HEK293 (cell line): ENCODE measurements around the gene ABLIM3.

ENCODE experiments used
- CTCF ChIA-PET: fragments of 350-600 bp; formaldehyde crosslinking; extraction: SDS; loops from one replicate; lab custom pipeline; 2021; ENCODE audit warnings: antibody characterized with exemption; lab: Yijun Ruan, JAX
- POLR2A ChIA-PET: fragments of 300-600 bp; formaldehyde crosslinking; extraction: SDS; loops from one replicate; lab custom pipeline; 2020; ENCODE audit warnings: antibody characterized with exemption, inconsistent platforms; lab: Yijun Ruan, JAX
- H3K27ac ChIP-seq: fragments of 200-500 bp; sonication (Bioruptor generic); 2 replicates; pipeline ENCODE4 v1.5.1; 2014; ENCODE audit warnings: low read depth, low read length, control low read depth, inconsistent platforms; ENCODE audit errors: extremely low read depth
- H3K36me3 ChIP-seq, 2 experiments: fragments of 200-500 bp in 1 of 2; sonication (Bioruptor generic) in 1 of 2; 1 replicate in 1 of 2; 2 replicates in 1 of 2; pipeline ENCODE4 v1.5.1; 2014 to 2017; ENCODE audit warnings: inconsistent platforms in 2 of 2, low read length in 2 of 2; ENCODE audit not compliant: control insufficient read depth in 2 of 2, insufficient read depth in 1 of 2
- H3K4me1 ChIP-seq: fragments of 200-500 bp; sonication (Bioruptor generic); 2 replicates; pipeline ENCODE4 v1.5.1; 2014; ENCODE audit warnings: mild to moderate bottlenecking, low read length, inconsistent platforms; ENCODE audit not compliant: control insufficient read depth, insufficient read depth
- H3K4me3 ChIP-seq: 2 replicates; pipeline ENCODE4 v1.5.1; 2011; ENCODE audit warnings: low read depth, mild to moderate bottlenecking, control low read depth, low read length, moderate library complexity
- H3K9me3 ChIP-seq: fragments of 200-500 bp; sonication (Bioruptor generic); 2 replicates; pipeline ENCODE4 v1.5.1; 2014; ENCODE audit warnings: low read depth, low read length, inconsistent platforms; ENCODE audit not compliant: control insufficient read depth, insufficient read depth
- ELK4 ChIP-seq: IDR thresholded peaks from 2 replicates; pipeline ENCODE4 v1.6.1; 2011; ENCODE audit warnings: mild to moderate bottlenecking, low read depth, low read length, borderline replicate concordance
- GLI2 ChIP-seq: fragments of 450-650 bp; formaldehyde crosslinking; IDR thresholded peaks from 2 replicates; pipeline ENCODE4; 2017; ENCODE audit warnings: missing biosample characterization, missing genetic modification characterization, low read depth, borderline replicate concordance
- HOXD13 ChIP-seq: sonication (generic); formaldehyde crosslinking; IDR thresholded peaks from 2 replicates; pipeline ENCODE4 v1.8.0; 2022; ENCODE audit warnings: missing genetic modification reagents, borderline replicate concordance
- PATZ1 ChIP-seq: fragments of 450-650 bp; formaldehyde crosslinking; IDR thresholded peaks from 2 replicates; pipeline ENCODE4 v1.5.1; 2016; ENCODE audit warnings: missing biosample characterization, missing genetic modification characterization
- TRIM28 ChIP-seq: IDR thresholded peaks from 2 replicates; pipeline ENCODE4 v1.6.1; 2011; ENCODE audit warnings: low read length, control low read depth, borderline replicate concordance
- ZBTB11 ChIP-seq: fragments of 450-650 bp; formaldehyde crosslinking; conservative IDR thresholded peaks from 2 replicates; pipeline ENCODE4 v1.5.1; 2016; ENCODE audit warnings: low read depth, missing biosample characterization, missing genetic modification characterization
- ZBTB49 ChIP-seq: fragments of 450-650 bp; formaldehyde crosslinking; IDR thresholded peaks from 2 replicates; pipeline ENCODE4 v1.5.1; 2016; ENCODE audit warnings: missing biosample characterization, missing genetic modification characterization, low read depth
- ZFP37 ChIP-seq: fragments of 450-650 bp; formaldehyde crosslinking; IDR thresholded peaks from 2 replicates; pipeline ENCODE4 v1.5.1; 2016; ENCODE audit warnings: missing biosample characterization, missing genetic modification characterization
- ZNF112 ChIP-seq: fragments of 450-650 bp; formaldehyde crosslinking; IDR thresholded peaks from 2 replicates; pipeline ENCODE4 v1.5.0; 2017; ENCODE audit warnings: missing biosample characterization, missing genetic modification characterization
- ZNF221 ChIP-seq: fragments of 450-650 bp; formaldehyde crosslinking; IDR thresholded peaks from 2 replicates; pipeline ENCODE4 v1.5.1; 2017; ENCODE audit warnings: missing biosample characterization, missing genetic modification characterization, borderline replicate concordance
- ZNF341 ChIP-seq: fragments of 450-650 bp; formaldehyde crosslinking; IDR thresholded peaks from 2 replicates; pipeline ENCODE4; 2016; ENCODE audit warnings: low read depth, missing biosample characterization, missing genetic modification characterization
- ZNF366 ChIP-seq: fragments of 450-650 bp; formaldehyde crosslinking; conservative IDR thresholded peaks from 2 replicates; pipeline ENCODE4 v1.5.1; 2016; ENCODE audit warnings: missing biosample characterization, missing genetic modification characterization
- ZNF37A ChIP-seq: fragments of 450-650 bp; IDR thresholded peaks from 2 replicates; pipeline ENCODE4 v1.5.1; 2018; ENCODE audit warnings: missing biosample characterization, missing genetic modification characterization
- ZNF426 ChIP-seq: fragments of 450-650 bp; formaldehyde crosslinking; IDR thresholded peaks from 2 replicates; pipeline ENCODE4 v1.5.1; 2017; ENCODE audit warnings: missing biosample characterization, missing genetic modification characterization, mild to moderate bottlenecking, inconsistent platforms, moderate library complexity
- ZNF610 ChIP-seq: fragments of 450-650 bp; formaldehyde crosslinking; IDR thresholded peaks from 2 replicates; pipeline ENCODE4 v1.5.1; 2016; ENCODE audit warnings: missing biosample characterization, missing genetic modification characterization, borderline replicate concordance
- ZNF623 ChIP-seq: fragments of 450-650 bp; formaldehyde crosslinking; IDR thresholded peaks from 2 replicates; pipeline ENCODE4 v1.5.1; 2016; ENCODE audit warnings: missing biosample characterization, missing genetic modification characterization
- ZNF624 ChIP-seq: fragments of 450-650 bp; formaldehyde crosslinking; IDR thresholded peaks from 2 replicates; pipeline ENCODE4 v1.5.1; 2017; ENCODE audit warnings: missing biosample characterization, missing genetic modification characterization
- ZNF645 ChIP-seq: fragments of 450-650 bp; formaldehyde crosslinking; IDR thresholded peaks from 2 replicates; pipeline ENCODE4; 2016; ENCODE audit warnings: missing biosample characterization, missing genetic modification characterization
- ZNF677 ChIP-seq: fragments of 450-650 bp; IDR thresholded peaks from 2 replicates; pipeline ENCODE4 v1.5.0; 2018; ENCODE audit warnings: missing biosample characterization, mild to moderate bottlenecking, missing genetic modification characterization, moderate library complexity
- ZNF701 ChIP-seq: fragments of 450-650 bp; formaldehyde crosslinking; IDR thresholded peaks from 2 replicates; pipeline ENCODE4 v1.5.1; 2016; ENCODE audit warnings: missing biosample characterization, missing genetic modification characterization
- ZNF707 ChIP-seq: fragments of 450-650 bp; formaldehyde crosslinking; IDR thresholded peaks from 2 replicates; pipeline ENCODE4 v1.5.1; 2016; ENCODE audit warnings: missing biosample characterization, missing genetic modification characterization
- ZNF785 ChIP-seq: fragments of 450-650 bp; formaldehyde crosslinking; IDR thresholded peaks from 2 replicates; pipeline ENCODE4 v1.5.1; 2016; ENCODE audit warnings: missing biosample characterization, missing genetic modification characterization
- ZNF792 ChIP-seq: fragments of 450-650 bp; formaldehyde crosslinking; IDR thresholded peaks from 2 replicates; pipeline ENCODE4 v1.5.1; 2016; ENCODE audit warnings: missing biosample characterization, missing genetic modification characterization

Gene ABLIM3

GRCh38 chr5:149274939-149275338 is 133.6 kb downstream of the ABLIM3 start:
- Histone ChIP-seq H3K9me3 (no peaks in the 10 kb centered on the region), H3K27ac (no peak overlapping the region), H3K36me3 (no peaks in the 10 kb centered on the region), H3K4me1 (peaks cover 3% of the 10 kb centered on the region; the same call in 1 of the 2 replicates), H3K4me3 (no peak overlapping the region)
- POLR2A ChIA-PET, result no interaction called here
- CTCF ChIA-PET, result interaction anchor here (0.6 to 1.1 kb wide), 2 partner anchors 35 to 92 kb away, joined by 3 read pairs; no protein-coding TSS in a partner anchor
- no peak for TF ChIP-seq ZNF366 (tag by site-specific recombination)
- no peak for TF ChIP-seq PATZ1 (tag by site-specific recombination)
- no peak for TF ChIP-seq ZBTB49

- H3K36me3 ChIP-seq, result no peaks in the 10 kb centered on the region
- peaks cover 3% of the 10 kb centered on the region; the same call in 1 of the 2 replicates for H3K4me1 ChIP-seq
- TF ChIP-seq ZNF701 (no peak), ZNF221 (tag by site-specific recombination) (no peak), ZNF610 (tag by site-specific recombination) (no peak), ZNF785 (tag by site-specific recombination) (no peak), TRIM28 (no peak), ZBTB11 (tag by site-specific recombination) (no peak), GLI2 (tag by site-specific recombination) (no peak), HOXD13 (CRISPR knock-in tag) (no peak), ZNF792 (tag by site-specific recombination) (no peak), ZNF645 (tag by site-specific recombination) (no peak), ZNF677 (no peak), ZFP37 (tag by site-specific recombination) (no peak), ELK4 (no peak), ZNF37A (tag by site-specific recombination) (no peak), ZNF426 (tag by site-specific recombination) (no peak), ZNF624 (tag by site-specific recombination) (no peak), ZNF623 (tag by site-specific recombination) (no peak), ZNF341 (tag by site-specific recombination) (no peak), ZNF707 (no peak), ZNF112 (tag by site-specific recombination) (no peak)
- no peak overlapping the region for H3K4me3 ChIP-seq
- CTCF ChIA-PET, result interaction anchor here (0.5 to 1.3 kb wide), 3 partner anchors 8 to 145 kb away, joined by 3 to 7 read pairs (median 3); no protein-coding TSS in a partner anchor
- POLR2A ChIA-PET, result no interaction called here
- H3K9me3 ChIP-seq, result no peaks in the 10 kb centered on the region
- no peak overlapping the region for H3K27ac ChIP-seq
These were observed 136.5 kb downstream of the ABLIM3 start for GRCh38 chr5:149277801-149278200.
